Stimulated activated naive CD4-positive, alpha-beta T cell treated with Interleukin-2 at 50 U/mL for 16 hours (primary cell): ENCODE data around the gene TFF1.
"Not testable (repeated sequence)": the region's sequence is repeated elsewhere in the genome, so short reads cannot be mapped to it uniquely, and the experiment has no call there.

Experiments used
- DNase-seq: peaks from one replicate; lab custom pipeline; 2025; lab: John Stamatoyannopoulos, UW

The TFF1 gene

DNA sequence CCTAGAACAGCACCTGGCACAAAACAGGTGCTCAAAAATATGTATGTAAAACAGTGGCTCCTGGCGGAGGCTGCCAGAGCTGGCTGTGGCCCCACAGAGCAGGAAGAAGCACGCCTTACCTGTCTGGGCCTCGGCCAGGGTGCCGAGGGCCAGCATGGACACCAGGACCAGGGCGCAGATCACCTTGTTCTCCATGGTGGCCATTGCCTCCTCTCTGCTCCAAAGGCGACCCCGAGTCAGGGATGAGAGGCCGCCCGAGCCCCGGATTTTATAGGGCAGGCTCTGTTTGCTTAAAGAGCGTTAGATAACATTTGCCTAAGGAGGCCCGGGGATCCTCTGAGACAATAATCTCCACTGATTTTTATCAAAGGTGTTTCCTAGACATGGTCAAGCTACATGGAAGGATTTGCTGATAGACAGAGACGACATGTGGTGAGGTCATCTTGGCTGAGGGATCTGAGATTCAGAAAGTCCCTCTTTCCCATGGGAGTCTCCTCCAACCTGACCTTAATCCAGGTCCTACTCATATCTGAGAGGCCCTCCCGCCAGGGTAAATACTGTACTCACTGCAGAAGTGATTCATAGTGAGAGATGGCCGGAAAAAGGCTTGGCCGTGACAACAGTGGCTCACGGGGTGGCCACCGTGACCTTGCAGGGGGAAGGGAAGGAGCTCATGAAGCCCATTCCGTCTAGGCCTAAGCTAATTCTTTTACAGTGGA lies at the start of gene TFF1:
Gene TFF1, minus strand, starts transcription at position 244 of the 719 bp plus-strand sequence. Its CDS starts 40 bp downstream, at position 204.
- no peak for DNase-seq

DNA sequence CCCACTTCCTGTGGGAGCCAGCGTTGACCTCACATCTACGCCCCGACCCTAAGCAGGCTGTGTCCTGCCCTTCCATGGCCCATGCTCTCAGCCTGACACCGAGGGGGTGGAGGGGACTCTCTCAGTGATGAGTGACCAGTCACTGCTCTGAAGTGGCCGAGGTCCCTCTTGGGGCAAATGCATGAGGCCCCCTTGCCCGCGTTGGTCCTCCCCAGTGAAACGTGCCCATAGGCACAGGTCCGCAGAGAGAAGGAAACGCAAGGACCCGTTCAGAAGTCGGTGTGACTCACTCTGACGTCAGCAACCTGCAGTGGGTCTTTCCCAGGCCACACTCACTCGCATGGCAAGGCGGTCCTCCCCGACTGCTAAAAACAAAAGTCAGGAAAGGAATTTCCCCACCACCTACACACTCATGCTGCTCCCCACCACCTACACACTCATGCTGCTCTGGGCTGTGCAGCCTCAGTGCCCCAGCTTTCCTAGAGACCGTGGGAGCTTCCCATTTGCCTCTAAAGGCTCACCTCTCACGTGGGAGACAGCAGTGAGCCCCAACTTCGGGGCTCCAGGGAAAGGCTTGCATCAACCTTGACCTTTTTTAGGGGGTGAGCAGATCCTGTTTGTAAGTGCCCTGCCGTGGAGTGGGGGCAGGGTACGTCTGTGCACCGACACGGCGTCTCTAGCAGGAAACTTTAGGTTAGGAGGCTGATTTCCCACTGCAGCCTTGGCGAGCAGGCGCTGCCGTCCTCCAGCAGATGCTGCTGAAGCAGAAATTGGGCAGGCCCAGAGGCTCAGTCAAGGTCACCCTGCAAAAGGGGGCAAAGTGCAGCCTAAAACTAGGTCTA lies 48.8 kb upstream of the TFF1 start:
- DNase-seq: peak; percentile 94

DNA sequence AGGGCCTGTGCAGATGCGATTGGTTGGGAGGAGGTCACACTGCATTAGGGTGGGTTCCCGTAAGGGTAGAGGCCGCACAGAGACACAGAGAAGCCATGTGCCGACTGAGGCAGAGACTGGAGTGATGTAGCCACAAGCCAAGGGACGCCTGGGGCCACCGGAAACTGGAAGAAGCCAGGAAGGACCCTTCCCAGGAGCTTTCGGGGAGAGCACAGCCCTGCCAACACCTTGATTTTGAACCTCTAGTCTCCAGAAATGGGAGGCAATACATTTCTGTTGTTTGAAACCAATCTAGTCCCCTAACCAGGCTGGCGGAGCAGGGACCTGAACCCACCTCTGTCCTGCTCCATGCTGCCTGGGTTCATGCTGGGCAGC lies 48.2 kb upstream of the TFF1 start:
- no peak for DNase-seq

DNA sequence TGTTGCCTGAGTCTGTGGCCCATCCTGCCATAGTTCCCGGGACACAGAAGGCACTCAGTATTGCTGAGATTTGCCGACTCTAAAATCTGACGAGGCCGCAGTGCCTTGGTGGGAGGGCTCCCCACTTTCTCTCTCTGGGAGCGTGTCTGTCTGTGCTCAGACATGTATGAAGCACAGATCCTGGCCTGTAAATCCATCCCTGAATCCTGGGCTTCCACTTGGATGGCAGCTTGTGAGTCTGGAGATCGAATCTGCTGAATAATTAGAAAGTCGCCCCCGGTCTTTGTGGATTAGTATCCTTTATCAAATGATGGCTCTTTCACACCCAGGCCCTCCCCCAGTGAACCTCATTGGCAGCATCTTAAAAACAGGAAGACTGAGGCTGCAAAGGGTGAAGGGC lies 47.7 kb upstream of the TFF1 start:
- DNase-seq: no peak

DNA sequence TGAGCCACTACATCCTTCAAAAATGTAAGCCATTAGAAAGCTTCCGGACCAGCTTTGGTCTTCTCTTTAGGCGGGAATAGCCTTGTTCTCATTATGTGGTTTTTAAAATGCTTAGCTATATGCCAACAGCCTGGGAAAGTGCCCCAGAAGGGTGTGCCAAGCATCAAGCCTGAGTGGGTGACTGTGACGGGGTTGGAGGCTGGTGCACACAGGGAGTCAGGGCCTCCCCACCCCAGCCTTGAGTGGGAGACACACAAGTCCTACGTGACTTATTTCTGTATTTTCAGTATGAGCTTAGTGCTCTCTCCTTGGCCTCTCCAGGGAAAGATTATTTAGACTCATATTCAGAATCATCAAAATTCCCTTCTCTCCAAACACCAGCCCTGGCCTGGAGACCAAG lies 47.2 kb upstream of the TFF1 start:
- DNase-seq: peak; percentile 55

DNA sequence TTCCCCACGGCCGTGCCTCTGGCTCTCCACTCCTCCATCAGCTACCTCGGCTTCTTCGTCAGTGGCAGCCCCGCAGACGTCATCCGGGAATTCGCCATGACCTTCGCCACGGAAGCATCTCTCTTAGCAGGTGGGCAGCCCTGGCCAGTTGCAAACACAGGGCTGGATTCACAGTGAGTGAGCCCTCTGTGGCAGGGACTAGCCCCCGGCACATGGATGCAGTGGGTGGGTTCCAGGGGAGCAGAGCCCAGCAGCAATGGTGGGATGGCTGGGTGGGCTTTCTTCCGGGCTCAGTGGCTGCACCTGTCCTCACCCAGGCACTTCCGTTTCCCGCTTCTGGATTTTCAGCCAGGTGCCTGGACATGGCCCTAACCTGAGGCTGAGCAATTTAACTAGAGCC lies 46.8 kb upstream of the TFF1 start:
- DNase-seq: no peak

DNA sequence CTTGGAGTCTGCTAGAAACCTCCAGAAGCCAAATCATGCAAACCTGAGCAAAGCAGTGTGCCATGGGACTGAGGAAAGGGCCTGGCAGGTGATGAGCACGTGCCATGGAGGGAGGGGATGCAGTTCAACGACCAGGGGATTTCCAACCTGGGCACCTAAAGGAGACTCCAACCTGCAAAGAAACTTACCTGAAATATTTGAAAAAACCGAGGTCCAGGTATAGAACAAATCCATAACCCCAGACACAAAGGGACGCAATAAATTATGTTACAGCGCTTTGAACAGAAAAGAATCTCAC lies 46.2 kb upstream of the TFF1 start:
- no peak for DNase-seq

DNA sequence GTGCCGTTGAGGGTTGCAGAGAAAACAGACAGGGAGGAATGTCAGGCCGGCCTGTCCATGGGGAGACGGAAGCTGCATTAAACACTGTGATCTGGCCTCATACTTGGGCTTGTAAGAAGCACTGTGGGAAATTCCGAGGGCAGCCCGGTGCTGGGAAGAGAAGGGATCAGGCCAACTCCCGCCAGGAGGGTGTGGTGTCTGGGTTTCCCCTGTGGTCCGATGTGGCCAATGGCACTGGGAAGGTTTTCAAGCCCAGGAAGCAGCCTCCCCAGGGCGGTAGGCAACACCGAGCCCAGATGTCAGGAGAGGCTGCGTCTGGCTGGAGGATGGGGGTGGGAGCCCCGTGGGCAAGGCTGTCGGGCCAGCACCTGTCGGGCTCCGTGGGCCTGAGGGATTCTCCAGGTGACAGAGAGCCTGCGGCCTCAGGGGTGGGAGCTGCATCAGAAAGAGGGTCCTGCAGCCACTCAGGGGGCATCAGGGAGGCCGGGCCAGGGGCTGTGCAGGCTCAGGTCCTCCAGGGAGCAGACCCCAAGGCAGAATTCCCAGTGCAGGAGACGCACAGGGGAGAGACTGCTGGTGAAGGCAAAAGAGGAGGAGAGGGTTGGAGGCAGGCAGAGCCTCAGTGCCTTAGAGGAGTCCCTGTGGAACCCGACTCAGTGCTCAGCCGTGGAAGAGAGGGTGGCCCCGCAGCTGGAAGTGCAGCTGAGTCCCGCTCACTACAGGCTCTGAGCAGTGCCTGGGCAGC lies 45.7 kb upstream of the TFF1 start:
- peak; percentile 9 for DNase-seq

DNA sequence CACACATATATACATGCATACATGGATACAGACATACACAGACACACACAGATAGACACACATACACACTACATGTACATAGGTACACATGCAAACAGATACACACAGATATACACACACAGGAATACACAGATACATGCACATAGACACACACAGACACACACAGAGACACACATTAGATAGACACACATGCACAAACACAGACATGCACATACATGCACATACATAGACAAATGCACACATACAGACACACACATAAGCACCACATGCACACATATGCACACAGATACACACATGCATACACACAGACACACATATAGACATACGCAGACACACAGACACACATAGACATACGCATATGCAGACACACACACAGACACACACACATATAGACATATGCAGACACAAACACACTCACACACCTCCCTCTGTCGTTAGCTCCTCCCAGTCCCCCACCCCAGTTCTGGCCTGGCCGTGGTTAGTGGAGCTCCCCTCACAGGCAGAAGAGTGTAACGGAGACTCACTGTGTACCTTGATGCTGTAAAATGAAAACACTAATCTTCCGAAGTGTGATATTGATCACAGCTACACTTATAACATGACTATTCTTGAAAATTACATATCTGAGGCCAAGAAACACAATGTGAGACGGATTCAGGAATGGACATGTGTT lies 45.0 kb upstream of the TFF1 start:
- DNase-seq: peak; percentile 34

DNA sequence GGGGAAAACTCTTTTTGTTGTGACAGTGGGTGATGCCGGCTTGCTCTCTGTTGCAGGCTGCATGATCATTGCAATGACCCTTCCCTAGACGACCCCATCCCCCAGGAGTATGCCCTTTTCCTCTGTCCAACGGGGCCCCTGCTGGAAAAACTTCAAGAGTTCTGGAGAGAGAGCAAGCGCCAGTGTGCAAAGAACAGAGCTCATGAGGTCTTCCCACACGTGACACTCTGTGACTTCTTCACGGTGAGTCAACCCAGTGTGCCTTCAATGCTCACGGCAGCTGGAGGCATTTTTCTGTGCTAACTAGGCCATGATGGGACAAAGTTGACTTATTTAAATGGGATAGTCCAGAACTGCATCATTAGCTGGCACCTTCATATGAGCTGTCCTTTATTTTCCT lies 43.0 kb upstream of the TFF1 start:
- DNase-seq: peak; percentile 11

DNA sequence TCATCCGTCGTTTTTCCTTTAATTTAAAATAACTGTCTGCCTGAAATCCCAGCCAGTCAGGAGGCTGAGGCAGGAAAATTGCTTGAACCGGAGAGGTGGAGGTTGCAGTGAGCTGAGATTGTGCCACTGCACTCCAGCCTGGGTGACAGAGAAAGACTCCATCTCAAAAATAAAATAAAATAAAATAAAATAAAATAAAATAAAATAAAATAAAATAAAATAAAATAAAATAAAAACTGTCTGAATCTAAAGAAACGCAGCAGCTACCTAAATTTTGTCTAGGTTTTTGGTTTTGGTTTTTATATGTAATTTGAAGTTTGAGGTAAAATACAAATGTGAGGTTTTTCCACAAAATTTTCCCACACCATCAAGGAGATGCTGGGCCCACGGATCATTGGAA lies 42.4 kb upstream of the TFF1 start:
- DNase-seq: not testable (repeated sequence)

DNA sequence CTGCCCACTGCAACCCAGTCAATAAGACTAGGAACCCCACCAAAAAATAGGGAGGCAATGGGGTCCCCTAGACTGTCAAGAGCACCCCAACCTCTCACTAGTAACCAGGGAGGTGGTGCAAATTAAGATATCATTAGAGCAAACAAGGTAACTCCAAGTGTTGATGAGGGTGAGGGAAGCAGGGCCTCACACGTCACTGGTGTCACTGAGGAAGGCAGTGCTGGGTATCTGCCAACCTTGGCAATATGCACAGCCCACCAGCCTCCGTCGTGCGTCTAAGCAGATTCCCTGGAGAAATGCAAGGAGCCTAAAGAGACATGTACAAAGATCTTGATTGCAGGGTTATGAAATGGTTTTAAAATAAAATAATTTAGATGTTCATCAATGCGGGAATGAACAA lies 41.1 kb upstream of the TFF1 start:
- no peak for DNase-seq

DNA sequence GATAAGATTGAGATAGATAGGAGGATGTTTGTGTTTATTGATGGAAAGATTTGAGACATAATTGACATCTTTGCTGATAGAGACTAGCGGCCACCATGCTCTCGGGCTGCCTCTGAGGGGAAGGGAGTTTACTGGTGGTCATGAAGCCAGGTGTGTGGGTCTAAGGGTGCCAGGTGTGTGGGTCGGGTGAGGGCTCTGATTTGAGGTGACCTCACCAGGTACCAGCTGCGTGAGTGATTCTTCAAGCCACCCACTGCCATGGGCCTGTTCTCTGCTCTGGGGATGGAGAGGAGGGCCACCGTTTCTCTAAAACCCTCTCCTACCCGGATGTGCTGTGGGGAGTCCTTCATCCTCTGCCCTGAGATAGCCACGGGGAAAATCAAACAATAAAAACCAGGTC lies 40.5 kb upstream of the TFF1 start:
- DNase-seq: peak; percentile 15

DNA sequence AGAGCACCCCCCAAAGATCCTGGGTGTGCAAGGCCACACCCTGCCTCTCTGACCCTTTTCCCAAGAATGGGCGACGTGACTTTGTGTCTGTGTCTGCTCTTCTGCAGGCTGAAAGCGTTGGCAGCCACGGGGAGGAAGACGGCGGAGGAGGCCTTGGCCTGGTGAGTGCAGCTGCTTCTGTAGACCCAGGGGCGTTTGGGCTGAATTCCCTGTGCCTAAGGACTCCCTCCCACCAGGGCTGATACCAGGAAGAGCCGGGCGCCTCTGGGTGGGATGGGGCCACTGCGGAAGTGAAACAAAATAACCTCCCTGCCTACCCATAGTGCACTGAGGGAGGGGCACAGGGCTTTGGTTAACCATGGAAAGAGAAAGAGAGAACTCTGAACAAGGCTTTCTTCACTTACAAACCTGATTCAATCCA lies 39.9 kb upstream of the TFF1 start:
- peak; percentile 53 for DNase-seq

DNA sequence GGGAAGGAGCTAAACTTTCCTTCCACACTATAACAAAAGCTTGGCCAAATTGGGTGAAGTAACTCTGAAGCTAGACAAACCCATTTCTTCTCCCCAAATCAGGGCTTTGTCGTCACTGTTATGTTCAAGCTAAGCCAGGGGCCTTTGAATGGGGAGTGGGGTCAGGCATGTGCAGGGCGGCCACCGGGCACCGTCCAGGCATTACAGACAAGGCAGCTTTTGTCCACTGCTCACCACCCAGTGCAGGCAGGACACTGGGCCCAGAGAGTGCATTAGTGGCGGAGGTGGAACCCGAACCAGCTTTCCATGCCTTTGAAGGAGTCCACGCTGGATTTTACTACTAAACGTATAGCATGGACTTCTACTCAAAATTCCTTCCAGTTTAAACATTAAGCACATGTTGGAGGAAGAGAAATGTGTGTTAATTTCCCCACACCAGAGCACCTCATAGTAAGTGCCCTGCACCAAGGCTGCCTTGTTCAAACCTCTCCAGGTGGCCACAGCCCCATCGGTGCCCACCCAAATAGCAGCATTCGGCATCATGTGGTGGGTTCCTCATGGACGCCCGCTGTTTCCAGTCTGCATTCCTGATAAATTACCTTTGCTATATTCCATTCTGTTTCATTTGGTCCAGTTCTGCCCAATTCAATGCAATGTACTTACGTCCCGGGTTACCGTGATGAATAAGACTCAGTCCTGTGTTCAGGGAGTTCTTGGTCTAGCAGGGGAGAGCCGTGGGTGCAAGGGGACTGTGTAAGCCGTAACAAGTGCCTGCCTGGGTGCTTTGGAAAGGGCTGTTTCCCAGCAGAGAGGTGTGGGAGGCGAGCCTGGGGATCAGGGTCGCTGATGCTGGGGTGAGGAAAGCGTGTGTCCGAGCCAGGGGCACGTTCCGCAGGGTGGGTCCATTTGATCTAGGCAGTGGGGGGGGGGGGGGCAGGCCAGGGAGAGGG lies 39.0 kb upstream of the TFF1 start:
- peak; percentile 12 for DNase-seq

DNA sequence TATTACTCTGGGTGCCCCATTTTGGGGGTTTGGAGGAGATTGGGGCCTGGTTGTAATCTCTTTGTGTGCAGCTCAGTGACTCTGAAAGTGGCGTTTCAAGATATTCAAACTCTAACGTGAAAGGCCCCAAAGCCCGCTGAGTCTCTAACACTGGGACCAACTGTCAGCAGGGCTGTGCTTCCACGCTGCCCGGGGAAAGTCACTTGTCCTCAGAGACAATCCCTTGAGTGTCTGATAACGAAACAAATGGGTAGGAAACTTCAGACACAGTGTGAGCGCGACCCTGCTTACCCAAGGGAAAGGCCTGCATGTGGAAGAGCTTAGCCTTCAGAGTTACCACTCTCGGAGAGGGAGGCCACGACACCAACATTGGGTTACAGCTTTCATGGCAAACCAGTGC lies 38.2 kb upstream of the TFF1 start:
- DNase-seq: no peak

DNA sequence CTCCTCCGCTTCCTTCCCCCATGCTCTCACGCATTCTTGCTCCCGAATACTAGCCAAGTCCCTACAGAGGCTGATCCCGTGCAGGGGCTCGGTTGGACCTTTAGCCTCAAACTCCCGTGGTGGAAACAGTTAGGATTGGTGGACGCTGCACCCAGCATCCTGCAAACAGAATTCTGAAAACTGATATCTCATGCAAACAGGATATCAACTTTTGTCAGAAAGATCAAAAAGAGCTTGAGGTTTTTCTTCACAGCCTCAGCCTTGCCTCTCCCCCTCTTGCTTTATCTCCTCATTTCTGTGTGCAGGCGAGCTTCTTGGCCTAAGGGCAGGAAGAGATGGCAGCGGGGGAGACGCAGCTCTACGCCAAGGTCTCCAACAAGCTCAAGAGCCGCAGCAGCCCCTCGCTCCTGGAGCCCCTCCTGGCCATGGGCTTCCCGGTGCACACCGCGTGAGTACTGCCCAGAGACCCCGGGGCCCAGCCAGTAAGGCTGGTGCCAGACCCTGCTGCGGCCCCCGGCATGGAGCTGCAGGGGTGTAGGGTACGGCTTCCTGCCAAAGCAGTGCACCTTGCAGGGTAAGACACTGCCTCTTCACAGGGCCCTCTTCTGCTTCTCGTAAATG lies 37.4 kb upstream of the TFF1 start, which contains the start of gene UBASH3A:
Gene UBASH3A, plus strand, starts transcription at position 292 of the 621 bp plus-strand sequence. Its CDS starts 44 bp downstream, at position 336.
- peak; percentile 15 for DNase-seq

DNA sequence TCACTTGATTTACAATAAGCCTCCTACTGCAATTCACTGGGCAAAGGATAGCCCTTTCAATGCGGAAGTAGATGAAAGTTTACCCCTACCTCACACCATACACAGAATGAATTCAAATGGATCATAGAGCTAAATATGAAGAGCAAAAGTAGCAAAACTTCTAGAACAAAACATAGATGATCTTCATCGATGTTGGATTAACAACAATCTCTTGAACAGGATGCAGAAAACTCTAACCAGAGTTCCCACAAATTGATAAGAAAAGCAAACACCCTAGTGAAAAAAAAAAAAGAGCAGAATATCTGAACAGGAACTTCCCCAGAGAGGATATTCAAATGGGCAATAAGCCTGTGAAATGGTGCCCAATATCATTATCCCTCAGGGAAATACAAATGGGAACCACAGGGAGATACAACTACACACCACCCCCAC lies 35.5 kb upstream of the TFF1 start:
- no peak for DNase-seq

DNA sequence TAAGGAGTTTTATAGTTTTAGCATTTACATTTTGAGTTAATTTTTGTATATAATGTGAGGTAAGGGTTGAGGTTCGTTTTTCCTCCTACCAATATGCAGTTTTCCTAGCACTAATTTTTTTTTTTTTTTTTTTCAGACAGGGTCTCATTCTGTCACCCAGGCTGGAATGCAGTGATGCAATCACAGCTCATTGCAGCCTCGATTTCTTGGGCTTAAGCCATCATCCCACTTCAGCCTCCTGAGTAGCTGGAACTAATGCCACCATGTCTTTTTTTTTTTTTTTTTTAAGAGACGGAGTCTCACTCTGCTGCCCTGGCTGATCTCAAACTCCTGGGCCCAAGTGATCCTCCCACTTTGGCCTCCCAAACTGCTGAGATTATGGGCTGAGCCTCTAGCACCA lies 34.8 kb upstream of the TFF1 start:
- DNase-seq: no peak

DNA sequence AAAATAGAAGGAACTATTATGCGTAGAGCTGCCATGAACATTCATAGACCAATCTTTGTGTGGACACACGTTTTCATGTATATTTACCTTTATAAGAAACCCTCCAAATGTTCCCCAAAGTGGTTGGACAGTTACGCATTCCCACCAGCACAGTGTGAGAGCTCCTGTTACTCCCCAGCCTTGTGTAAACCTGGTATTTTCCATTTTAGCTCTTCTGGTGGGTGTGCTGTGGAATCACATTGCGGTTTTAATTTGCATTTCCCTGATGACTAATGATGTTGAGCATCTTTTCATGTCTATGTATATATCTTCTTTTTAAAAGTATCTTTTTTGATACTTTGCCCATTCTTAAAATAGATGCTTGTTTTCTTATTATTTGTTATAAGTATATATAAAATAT lies 34.2 kb upstream of the TFF1 start:
- peak; percentile 27 for DNase-seq
